ENCODE data around the gene PLCB2.

Gene PLCB2

DNA sequence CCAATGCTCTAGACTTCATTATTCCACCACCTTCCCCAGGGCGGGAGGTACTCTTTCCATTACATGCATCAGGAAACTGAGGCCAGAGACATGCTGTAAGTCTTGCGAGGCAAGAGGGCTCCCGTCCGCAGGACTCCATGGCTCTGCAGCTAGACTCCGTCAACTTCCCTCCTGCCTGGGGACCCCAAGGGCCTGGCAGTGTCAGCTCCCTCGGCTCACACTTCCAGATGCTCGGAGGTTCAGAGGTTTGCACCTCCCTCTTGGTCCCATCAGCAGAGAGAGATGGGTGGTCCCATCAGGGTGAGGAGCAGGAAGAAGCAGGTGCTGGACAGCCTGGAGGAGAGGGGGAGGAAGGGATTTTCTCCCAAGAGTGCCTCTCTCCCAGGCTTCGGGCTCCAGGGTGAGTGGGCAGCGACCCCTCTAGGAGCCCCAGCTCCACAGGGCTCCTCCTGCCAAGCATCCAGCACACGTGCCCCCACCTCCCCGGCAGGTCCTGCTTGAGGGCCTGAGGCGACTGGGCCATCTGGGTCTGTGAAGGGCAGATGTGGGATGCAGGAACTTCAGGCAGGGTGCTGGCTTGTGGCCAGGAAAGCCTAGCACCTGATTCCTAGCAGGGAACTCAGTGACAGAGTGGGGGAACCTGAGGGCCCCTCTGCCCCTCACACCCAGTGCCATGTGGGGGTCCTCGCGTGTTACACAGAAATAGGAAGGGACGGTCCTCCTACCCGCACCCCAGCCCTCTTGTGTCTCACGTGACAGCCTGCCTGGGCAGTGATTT, 59.5 kb downstream of the PLCB2 start:
- Histone ChIP-seq H3K4me2 (ENCODE audit: insufficient read depth, low read length) (no peak overlapping the region), H3K27me3 (ENCODE audit: insufficient read depth, low read length, poor library complexity) (no peaks in the 10 kb centered on the region), H3K36me3 (ENCODE audit: insufficient read depth, low read length) (no peaks in the 10 kb centered on the region), H3K27ac (ENCODE audit: low read length) (no peak overlapping the region), H4K20me1 (ENCODE audit: insufficient read depth, low read length) (no peaks in the 10 kb centered on the region), H3K79me2 (ENCODE audit: insufficient read depth, low read length) (no peaks in the 10 kb centered on the region), H2AFZ (ENCODE audit: low read depth, low read length) (no peak overlapping the region), H3K9ac (ENCODE audit: low read depth, low read length) (no peak overlapping the region), H3K9me3 (ENCODE audit: insufficient read depth, low read length, severe bottlenecking) (no peaks in the 10 kb centered on the region), H3K4me1 (ENCODE audit: insufficient read depth, low read length) (no peaks in the 10 kb centered on the region), H3K4me3 (ENCODE audit: low read depth in 1 of 2, low read length in 2 of 2) (no peak overlapping the region)
- DNase-seq, result no peak
- ATAC-seq (ENCODE audit: insufficient read depth, low read depth), result no peak
- TF ChIP-seq EZH2 (IDR thresholded peaks at IDR 0.05; ENCODE audit: borderline replicate concordance, low read depth, low read length, severe bottlenecking) (no peak), CTCF (IDR thresholded peaks at IDR 0.05; ENCODE audit: borderline replicate concordance, extremely low read depth, low read length, poor library complexity, severe bottlenecking) (no peak)

GRCh38 chr15:40247406-40247971, 60.2 kb downstream of the PLCB2 start:
- H4K20me1 ChIP-seq (ENCODE audit: insufficient read depth, low read length), result no peaks in the 10 kb centered on the region
- H3K27ac ChIP-seq (ENCODE audit: low read length), result no peak overlapping the region
- ATAC-seq (ENCODE audit: insufficient read depth, low read depth), result no peak
- no peaks in the 10 kb centered on the region for H3K9me3 ChIP-seq (ENCODE audit: insufficient read depth, low read length, severe bottlenecking)
- no peak overlapping the region for H3K4me2 ChIP-seq (ENCODE audit: insufficient read depth, low read length)
- H3K9ac ChIP-seq (ENCODE audit: low read depth, low read length), result no peak overlapping the region
- H3K36me3 ChIP-seq (ENCODE audit: insufficient read depth, low read length), result no peaks in the 10 kb centered on the region
- H3K27me3 ChIP-seq (ENCODE audit: insufficient read depth, low read length, poor library complexity), result no peaks in the 10 kb centered on the region
- H3K4me3 ChIP-seq (ENCODE audit: low read depth in 1 of 2, low read length in 2 of 2), result no peak overlapping the region
- H2AFZ ChIP-seq (ENCODE audit: low read depth, low read length), result no peak overlapping the region
- no peak for DNase-seq
- TF ChIP-seq CTCF (IDR thresholded peaks at IDR 0.05; ENCODE audit: borderline replicate concordance, extremely low read depth, low read length, poor library complexity, severe bottlenecking), result no peak
- no peak for TF ChIP-seq EZH2 (IDR thresholded peaks at IDR 0.05; ENCODE audit: borderline replicate concordance, low read depth, low read length, severe bottlenecking)
- H3K4me1 ChIP-seq (ENCODE audit: insufficient read depth, low read length), result no peaks in the 10 kb centered on the region
- H3K79me2 ChIP-seq (ENCODE audit: insufficient read depth, low read length), result no peaks in the 10 kb centered on the region

DNA sequence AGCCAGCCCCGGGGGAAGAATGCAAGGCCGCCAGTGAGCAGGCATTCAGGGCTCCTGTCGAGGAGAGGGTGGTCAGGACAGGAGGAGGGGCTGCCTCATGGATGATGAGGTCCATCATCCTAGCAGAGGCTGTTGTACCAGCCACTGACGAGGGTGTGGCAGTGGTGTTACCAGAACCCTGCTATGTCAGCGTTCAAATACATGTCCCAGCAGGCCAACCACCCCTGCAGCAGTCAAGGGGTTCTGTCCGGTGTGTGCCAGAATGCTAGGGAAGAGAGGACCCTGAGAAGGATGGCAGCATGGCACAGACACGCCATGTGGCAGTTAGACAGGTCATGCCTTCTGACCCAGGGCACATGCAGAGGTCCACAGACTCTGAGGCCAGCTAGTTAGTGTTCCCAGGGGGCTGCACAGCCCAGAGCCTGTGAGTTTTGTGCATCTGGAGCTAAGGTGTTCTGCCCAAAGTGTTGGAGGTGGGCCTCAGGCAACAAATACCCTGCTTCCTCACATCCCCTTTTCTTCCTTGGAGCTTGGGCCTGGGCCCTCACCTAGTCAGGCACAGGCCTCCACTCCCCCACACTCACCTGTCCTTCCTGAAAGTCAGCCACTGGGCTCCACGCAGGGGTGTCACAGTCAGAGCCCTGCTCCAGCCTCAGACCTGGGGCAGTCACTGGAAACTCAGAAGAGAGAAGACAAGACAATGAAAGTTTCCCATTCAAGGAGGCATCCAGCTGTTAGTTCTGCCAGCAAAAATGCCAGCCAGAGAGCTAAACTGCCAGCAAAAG, 61.0 kb downstream of the PLCB2 start:
- Histone ChIP-seq H3K4me3 (ENCODE audit: low read depth in 1 of 2, low read length in 2 of 2) (no peak overlapping the region), H3K9me3 (ENCODE audit: insufficient read depth, low read length, severe bottlenecking) (no peaks in the 10 kb centered on the region), H3K27ac (ENCODE audit: low read length) (no peak overlapping the region), H3K27me3 (ENCODE audit: insufficient read depth, low read length, poor library complexity) (no peaks in the 10 kb centered on the region), H4K20me1 (ENCODE audit: insufficient read depth, low read length) (no peaks in the 10 kb centered on the region), H3K4me1 (ENCODE audit: insufficient read depth, low read length) (no peaks in the 10 kb centered on the region), H3K79me2 (ENCODE audit: insufficient read depth, low read length) (no peaks in the 10 kb centered on the region), H3K36me3 (ENCODE audit: insufficient read depth, low read length) (no peaks in the 10 kb centered on the region), H3K9ac (ENCODE audit: low read depth, low read length) (no peak overlapping the region), H2AFZ (ENCODE audit: low read depth, low read length) (no peak overlapping the region), H3K4me2 (ENCODE audit: insufficient read depth, low read length) (no peak overlapping the region)
- TF ChIP-seq CTCF (IDR thresholded peaks at IDR 0.05; ENCODE audit: borderline replicate concordance, extremely low read depth, low read length, poor library complexity, severe bottlenecking) (no peak), EZH2 (IDR thresholded peaks at IDR 0.05; ENCODE audit: borderline replicate concordance, low read depth, low read length, severe bottlenecking) (no peak)
- DNase-seq, result no peak
- no peak for ATAC-seq (ENCODE audit: insufficient read depth, low read depth)
